22Rv1 (cell line): ENCODE results near the gene NTRK3.

ENCODE experiments used
- ZFX ChIP-seq: fragments of 450-650 bp; IDR thresholded peaks from 2 replicates; pipeline ENCODE4 v1.6.1; 2017; ENCODE audit warnings: antibody characterized with exemption, borderline replicate concordance
- TF ChIP-seq, protein P1 (sequence below): fragments of 450-650 bp; IDR thresholded peaks from 2 replicates; pipeline ENCODE4 v1.5.1; 2017; ENCODE audit warnings: mild to moderate bottlenecking

DNA sequence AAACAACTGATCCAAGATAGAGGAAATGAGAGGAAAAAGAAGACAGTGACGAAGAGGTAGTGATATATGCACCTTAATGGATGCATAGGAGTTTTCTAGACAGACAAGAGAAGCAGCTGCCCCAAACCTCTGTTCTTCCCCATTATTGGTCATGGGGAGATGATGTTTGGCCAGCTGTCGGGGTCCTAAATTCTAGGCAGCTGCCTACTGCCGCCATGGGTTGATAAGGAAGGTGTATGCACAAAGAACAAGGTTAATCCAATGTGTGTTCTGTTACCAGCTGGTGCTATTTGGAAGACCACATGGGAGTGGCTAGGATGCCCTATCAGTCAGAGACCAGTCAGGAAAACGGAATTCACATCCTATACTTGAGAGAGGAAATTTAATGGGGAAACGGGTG, 47.4 kb downstream of the NTRK3 start:
- TF ChIP-seq, protein P1, sequence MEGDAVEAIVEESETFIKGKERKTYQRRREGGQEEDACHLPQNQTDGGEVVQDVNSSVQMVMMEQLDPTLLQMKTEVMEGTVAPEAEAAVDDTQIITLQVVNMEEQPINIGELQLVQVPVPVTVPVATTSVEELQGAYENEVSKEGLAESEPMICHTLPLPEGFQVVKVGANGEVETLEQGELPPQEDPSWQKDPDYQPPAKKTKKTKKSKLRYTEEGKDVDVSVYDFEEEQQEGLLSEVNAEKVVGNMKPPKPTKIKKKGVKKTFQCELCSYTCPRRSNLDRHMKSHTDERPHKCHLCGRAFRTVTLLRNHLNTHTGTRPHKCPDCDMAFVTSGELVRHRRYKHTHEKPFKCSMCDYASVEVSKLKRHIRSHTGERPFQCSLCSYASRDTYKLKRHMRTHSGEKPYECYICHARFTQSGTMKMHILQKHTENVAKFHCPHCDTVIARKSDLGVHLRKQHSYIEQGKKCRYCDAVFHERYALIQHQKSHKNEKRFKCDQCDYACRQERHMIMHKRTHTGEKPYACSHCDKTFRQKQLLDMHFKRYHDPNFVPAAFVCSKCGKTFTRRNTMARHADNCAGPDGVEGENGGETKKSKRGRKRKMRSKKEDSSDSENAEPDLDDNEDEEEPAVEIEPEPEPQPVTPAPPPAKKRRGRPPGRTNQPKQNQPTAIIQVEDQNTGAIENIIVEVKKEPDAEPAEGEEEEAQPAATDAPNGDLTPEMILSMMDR = no peak
- no peak for TF ChIP-seq ZFX
